Measurements from ENCODE around the gene PCDH9. TPM values are rescaled to one million over a fixed set of nuclear protein-coding genes. Genes with fewer than 3 reads are reported as not detected.
"Not testable (repeated sequence)": the region's sequence is repeated elsewhere in the genome, so short reads cannot be mapped to it uniquely, and the experiment has no call there.

PCDH9 gene
- total and polyA plus RNA-seq, 5 donors from 2014 or later = 0.08 to 0.77 (median 0.09) TPM

GRCh38 chr13:66775196-66775595, 454.9 kb downstream of the PCDH9 start:
- no peaks in the 10 kb centered on the region for H3K27me3 ChIP-seq (ENCODE audit: control insufficient read depth, insufficient read depth, low read length)
- Mint-ChIP-seq H3K27me3 (no peaks in the 10 kb centered on the region), H3K4me3 (no peak overlapping the region), H3K27ac (no peak overlapping the region), H3K36me3 (no peaks in the 10 kb centered on the region), H3K4me1 (no peaks in the 10 kb centered on the region), H3K9me3 (peaks cover 1 to 15% (median 5%) of the 10 kb centered on the region in 7 donors)
- ATAC-seq (ENCODE audit: low read depth in 2 of 2) = no peak
- H3K4me1 ChIP-seq (ENCODE audit: control insufficient read depth, insufficient read depth, low read length, poor library complexity, severe bottlenecking) = no peaks in the 10 kb centered on the region
- no peaks in the 10 kb centered on the region for H3K36me3 ChIP-seq (ENCODE audit: control insufficient read depth, insufficient read depth, low read length)
- no peak overlapping the region for H3K27ac ChIP-seq (ENCODE audit: insufficient read depth, low read length, poor library complexity, severe bottlenecking)
- no peak overlapping the region for H3K4me3 ChIP-seq (ENCODE audit: low read depth, low read length)
- peaks cover 0 to 2% of the 10 kb centered on the region in 2 experiments for H3K9me3 ChIP-seq (ENCODE audit: control insufficient read depth in 2 of 2, low read length in 2 of 2)
- DNase-seq = no peak

GRCh38 chr13:66774046-66774445, 456.1 kb downstream of the PCDH9 start:
- ATAC-seq (ENCODE audit: low read depth in 2 of 2) (no peak), DNase-seq (no peak)
- Histone ChIP-seq H3K4me3 (ENCODE audit: low read depth, low read length) (no peak overlapping the region), H3K9me3 (ENCODE audit: control insufficient read depth in 2 of 2, low read length in 2 of 2) (peaks cover 0 to 2% of the 10 kb centered on the region in 2 experiments), H3K4me1 (ENCODE audit: control insufficient read depth, insufficient read depth, low read length, poor library complexity, severe bottlenecking) (no peaks in the 10 kb centered on the region), H3K36me3 (ENCODE audit: control insufficient read depth, insufficient read depth, low read length) (no peaks in the 10 kb centered on the region), H3K27me3 (ENCODE audit: control insufficient read depth, insufficient read depth, low read length) (no peaks in the 10 kb centered on the region), H3K27ac (ENCODE audit: insufficient read depth, low read length, poor library complexity, severe bottlenecking) (no peak overlapping the region)
- Mint-ChIP-seq H3K27me3 (no peaks in the 10 kb centered on the region), H3K4me1 (no peaks in the 10 kb centered on the region), H3K36me3 (no peaks in the 10 kb centered on the region), H3K27ac (no peak overlapping the region), H3K9me3 (peaks cover 1 to 15% (median 5%) of the 10 kb centered on the region in 7 donors), H3K4me3 (no peak overlapping the region)

GRCh38 chr13:66765559-66765958, 464.6 kb downstream of the PCDH9 start:
- peaks cover 9 to 20% of the 10 kb centered on the region in 2 experiments for H3K9me3 ChIP-seq (ENCODE audit: control insufficient read depth in 2 of 2, low read length in 2 of 2)
- no peaks in the 10 kb centered on the region for H3K4me1 ChIP-seq (ENCODE audit: control insufficient read depth, insufficient read depth, low read length, poor library complexity, severe bottlenecking)
- Mint-ChIP-seq H3K4me3 (no peak overlapping the region), H3K4me1 (no peaks in the 10 kb centered on the region), H3K9me3 (peaks cover 3 to 19% (median 11%) of the 10 kb centered on the region in 7 donors), H3K27ac (no peak overlapping the region), H3K36me3 (no peaks in the 10 kb centered on the region), H3K27me3 (no peaks in the 10 kb centered on the region)
- no peak overlapping the region for H3K4me3 ChIP-seq (ENCODE audit: low read depth, low read length)
- H3K27me3 ChIP-seq (ENCODE audit: control insufficient read depth, insufficient read depth, low read length) = no peaks in the 10 kb centered on the region
- H3K36me3 ChIP-seq (ENCODE audit: control insufficient read depth, insufficient read depth, low read length) = no peaks in the 10 kb centered on the region
- ATAC-seq (ENCODE audit: low read depth in 2 of 2) = no peak
- no peak for DNase-seq
- H3K27ac ChIP-seq (ENCODE audit: insufficient read depth, low read length, poor library complexity, severe bottlenecking) = no peak overlapping the region

GRCh38 chr13:66760678-66761077, 469.5 kb downstream of the PCDH9 start:
- not testable (repeated sequence) for H3K4me1 Mint-ChIP-seq; H3K36me3 Mint-ChIP-seq; H3K4me1 ChIP-seq (ENCODE audit: control insufficient read depth, insufficient read depth, low read length, poor library complexity, severe bottlenecking); H3K27ac Mint-ChIP-seq; ATAC-seq (ENCODE audit: low read depth in 2 of 2); H3K36me3 ChIP-seq (ENCODE audit: control insufficient read depth, insufficient read depth, low read length); DNase-seq; H3K4me3 ChIP-seq (ENCODE audit: low read depth, low read length); H3K27me3 ChIP-seq (ENCODE audit: control insufficient read depth, insufficient read depth, low read length); H3K4me3 Mint-ChIP-seq; H3K27me3 Mint-ChIP-seq; H3K27ac ChIP-seq (ENCODE audit: insufficient read depth, low read length, poor library complexity, severe bottlenecking)
- H3K9me3 Mint-ChIP-seq = peaks cover 0 to 19% (median 8%) of the 10 kb centered on the region in 7 donors
- peaks cover 9 to 18% of the 10 kb centered on the region in 2 experiments for H3K9me3 ChIP-seq (ENCODE audit: control insufficient read depth in 2 of 2, low read length in 2 of 2)

- Mint-ChIP-seq H3K36me3 (no peaks in the 10 kb centered on the region), H3K4me1 (no peaks in the 10 kb centered on the region), H3K27me3 (no peaks in the 10 kb centered on the region), H3K4me3 (no peak overlapping the region), H3K9me3 (peaks cover 0 to 17% (median 4%) of the 10 kb centered on the region in 7 donors), H3K27ac (no peak overlapping the region)
- H3K36me3 ChIP-seq (ENCODE audit: control insufficient read depth, insufficient read depth, low read length) = no peaks in the 10 kb centered on the region
- H3K9me3 ChIP-seq (ENCODE audit: control insufficient read depth in 2 of 2, low read length in 2 of 2) = peaks cover 9 to 18% of the 10 kb centered on the region in 2 experiments
- no peaks in the 10 kb centered on the region for H3K27me3 ChIP-seq (ENCODE audit: control insufficient read depth, insufficient read depth, low read length)
- H3K4me1 ChIP-seq (ENCODE audit: control insufficient read depth, insufficient read depth, low read length, poor library complexity, severe bottlenecking) = no peaks in the 10 kb centered on the region
- no peak for DNase-seq
- no peak overlapping the region for H3K27ac ChIP-seq (ENCODE audit: insufficient read depth, low read length, poor library complexity, severe bottlenecking)
- no peak overlapping the region for H3K4me3 ChIP-seq (ENCODE audit: low read depth, low read length)
- ATAC-seq (ENCODE audit: low read depth in 2 of 2) = no peak
Observed at GRCh38 chr13:66759919-66760318, 470.2 kb downstream of the PCDH9 start.

GRCh38 chr13:66751691-66752090, 478.4 kb downstream of the PCDH9 start:
- H3K4me3 Mint-ChIP-seq = no peak overlapping the region
- ATAC-seq (ENCODE audit: low read depth in 2 of 2) (no peak), DNase-seq (no peak)
- Histone ChIP-seq H3K27ac (ENCODE audit: insufficient read depth, low read length, poor library complexity, severe bottlenecking) (no peak overlapping the region), H3K9me3 (ENCODE audit: control insufficient read depth in 2 of 2, low read length in 2 of 2) (peaks cover 0 to 4% of the 10 kb centered on the region in 2 experiments), H3K36me3 (ENCODE audit: control insufficient read depth, insufficient read depth, low read length) (no peaks in the 10 kb centered on the region), H3K4me3 (ENCODE audit: low read depth, low read length) (no peak overlapping the region), H3K4me1 (ENCODE audit: control insufficient read depth, insufficient read depth, low read length, poor library complexity, severe bottlenecking) (no peaks in the 10 kb centered on the region), H3K27me3 (ENCODE audit: control insufficient read depth, insufficient read depth, low read length) (no peaks in the 10 kb centered on the region)
- no peaks in the 10 kb centered on the region for H3K27me3 Mint-ChIP-seq
- no peaks in the 10 kb centered on the region for H3K4me1 Mint-ChIP-seq
- no peaks in the 10 kb centered on the region for H3K36me3 Mint-ChIP-seq
- peaks cover 0 to 14% (median 6%) of the 10 kb centered on the region in 7 donors for H3K9me3 Mint-ChIP-seq
- peak overlapping the region in 1 of 3 donors; percentile 81 for H3K27ac Mint-ChIP-seq

GRCh38 chr13:66748712-66749111, 481.4 kb downstream of the PCDH9 start:
- no peaks in the 10 kb centered on the region for H3K4me1 Mint-ChIP-seq
- no peak overlapping the region for H3K27ac ChIP-seq (ENCODE audit: insufficient read depth, low read length, poor library complexity, severe bottlenecking)

GRCh38 chr13:66745307-66745706, 484.8 kb downstream of the PCDH9 start:
- H3K27me3 Mint-ChIP-seq = no peaks in the 10 kb centered on the region
- no peak overlapping the region for H3K27ac Mint-ChIP-seq
- no peaks in the 10 kb centered on the region for H3K27me3 ChIP-seq (ENCODE audit: control insufficient read depth, insufficient read depth, low read length)
- no peaks in the 10 kb centered on the region for H3K4me1 Mint-ChIP-seq
- no peaks in the 10 kb centered on the region for H3K36me3 ChIP-seq (ENCODE audit: control insufficient read depth, insufficient read depth, low read length)
- H3K36me3 Mint-ChIP-seq = no peaks in the 10 kb centered on the region
- H3K4me3 ChIP-seq (ENCODE audit: low read depth, low read length) = no peak overlapping the region
- no peak overlapping the region for H3K4me3 Mint-ChIP-seq
- H3K4me1 ChIP-seq (ENCODE audit: control insufficient read depth, insufficient read depth, low read length, poor library complexity, severe bottlenecking) = no peaks in the 10 kb centered on the region
- H3K27ac ChIP-seq (ENCODE audit: insufficient read depth, low read length, poor library complexity, severe bottlenecking) = no peak overlapping the region
- ATAC-seq (ENCODE audit: low read depth in 2 of 2) (no peak), DNase-seq (no peak)
- H3K9me3 ChIP-seq (ENCODE audit: control insufficient read depth in 2 of 2, low read length in 2 of 2) = no peaks in the 10 kb centered on the region
- H3K9me3 Mint-ChIP-seq = peaks cover 0 to 13% (median 6%) of the 10 kb centered on the region in 7 donors

More at GRCh38 chr13:66748712-66749111, 481.4 kb downstream of the PCDH9 start:
- DNase-seq (no peak), ATAC-seq (ENCODE audit: low read depth in 2 of 2) (no peak)
- H3K4me3 Mint-ChIP-seq = peak overlapping the region in 1 of 4 donors; percentile 68
- H3K27ac Mint-ChIP-seq = no peak overlapping the region
- H3K27me3 Mint-ChIP-seq = no peaks in the 10 kb centered on the region
- Histone ChIP-seq H3K9me3 (ENCODE audit: control insufficient read depth in 2 of 2, low read length in 2 of 2) (peaks cover 0 to 4% of the 10 kb centered on the region in 2 experiments), H3K4me1 (ENCODE audit: control insufficient read depth, insufficient read depth, low read length, poor library complexity, severe bottlenecking) (no peaks in the 10 kb centered on the region), H3K4me3 (ENCODE audit: low read depth, low read length) (no peak overlapping the region), H3K27me3 (ENCODE audit: control insufficient read depth, insufficient read depth, low read length) (no peaks in the 10 kb centered on the region), H3K36me3 (ENCODE audit: control insufficient read depth, insufficient read depth, low read length) (no peaks in the 10 kb centered on the region)
- H3K9me3 Mint-ChIP-seq = peaks cover 2 to 22% (median 7%) of the 10 kb centered on the region in 7 donors
- no peaks in the 10 kb centered on the region for H3K36me3 Mint-ChIP-seq

Measured in CD4-positive, CD25-positive, alpha-beta regulatory T cell (primary cell).